GM18868 (cell line): ENCODE measurements around the gene SLC4A11.

Source experiments
- ATAC-seq: cut with Tn5 transposase; IDR thresholded peaks from one replicate; pipeline ENCODE4 v1.9.1; 2021; ENCODE audit warnings: mild to moderate bottlenecking, moderate library complexity; ENCODE audit not compliant: unreplicated experiment

SLC4A11 gene

GRCh38 chr20:3177746-3178485, 61.1 kb downstream of the SLC4A11 start:
- ATAC-seq: no peak
